HepG2 (cell line): ENCODE data around the gene SYTL5. TPM values are rescaled to one million over a fixed set of nuclear protein-coding genes. Genes with fewer than 3 reads are reported as not detected.

Experiments used
- BORCS8-MEF2B ChIP-seq: sonication (generic); formaldehyde crosslinking; IDR thresholded peaks from 2 replicates; pipeline ENCODE4 v1.8.0; 2022; ENCODE audit warnings: mild to moderate bottlenecking, missing genetic modification reagents
- ESRRA ChIP-seq: sonication (generic); formaldehyde crosslinking; IDR thresholded peaks from 2 replicates; pipeline ENCODE4 v1.5.1; 2020; ENCODE audit warnings: mild to moderate bottlenecking, low read depth, missing genetic modification reagents
- FOXA3 ChIP-seq: IDR thresholded peaks from 2 replicates; pipeline ENCODE4 v1.6.1; 2016; ENCODE audit warnings: missing genetic modification reagents, missing compliant biosample characterization
- GPN1 ChIP-seq: sonication (generic); formaldehyde crosslinking; IDR thresholded peaks from 2 replicates; pipeline ENCODE4 v1.5.1; 2020; ENCODE audit warnings: missing genetic modification reagents, borderline replicate concordance
- IKZF4 ChIP-seq: sonication (generic); formaldehyde crosslinking; IDR thresholded peaks from 2 replicates; pipeline ENCODE4 v1.5.1; 2020; ENCODE audit warnings: borderline replicate concordance, mild to moderate bottlenecking, low read depth, missing genetic modification reagents; ENCODE audit errors: not compliant biosample characterization
- MIER3 ChIP-seq: IDR thresholded peaks from 2 replicates; pipeline ENCODE4 v1.6.1; 2016; ENCODE audit warnings: missing compliant biosample characterization, borderline replicate concordance
- SALL2 ChIP-seq: sonication (generic); formaldehyde crosslinking; IDR thresholded peaks from 2 replicates; pipeline ENCODE4 v1.8.1; 2023; ENCODE audit warnings: mild to moderate bottlenecking, missing genetic modification reagents, inconsistent platforms
- ZFP90 ChIP-seq: sonication (generic); formaldehyde crosslinking; IDR thresholded peaks from 2 replicates; pipeline ENCODE4 v1.8.0; 2022; ENCODE audit warnings: missing genetic modification reagents, mild to moderate bottlenecking, inconsistent platforms, borderline replicate concordance
- ZNF773 ChIP-seq: sonication (generic); formaldehyde crosslinking; IDR thresholded peaks from 2 replicates; pipeline ENCODE4 v1.4.0; 2020; ENCODE audit warnings: missing genetic modification reagents, borderline replicate concordance
- ZSCAN22 ChIP-seq: sonication (generic); formaldehyde crosslinking; IDR thresholded peaks from 2 replicates; pipeline ENCODE4 v1.4.0; 2020; ENCODE audit warnings: mild to moderate bottlenecking, missing genetic modification reagents
- polyA plus RNA-seq, 8 experiments: library from polyadenylated mRNA; depleted of rRNA in 3 of 8; stranded (reverse) in 7 of 8; unstranded in 1 of 8; fragments of >200 nt; fragmentation: Illumina TruSeq in 4 of 8; extraction: Trizol in 4 of 8; gene quantifications; 2 replicates each; pipeline versions ENCODE4 v1.2.1 to v1.2.3, GENCODE V29; 2011 to 2016; ENCODE audit warnings: low read depth in 4 of 8, missing spikeins in 1 of 8, mixed read lengths in 1 of 8; ENCODE audit not compliant: insufficient read depth in 1 of 8
- total RNA-seq, 5 experiments: library from RNA; depleted of rRNA; stranded (reverse); fragments of >200 nt; fragmentation: Illumina TruSeq; extraction: Trizol; gene quantifications; 2 replicates each; pipeline ENCODE4 v1.2.3, GENCODE V29; 2016; ENCODE audit warnings: low read depth in 1 of 5
- TF ChIP-seq, protein P1 (sequence below): sonication (generic); formaldehyde crosslinking; conservative IDR thresholded peaks from 2 replicates; pipeline ENCODE4 v1.4.0; 2020; ENCODE audit warnings: mild to moderate bottlenecking, missing genetic modification reagents, moderate library complexity
- TF ChIP-seq, protein P2 (sequence below): sonication (generic); formaldehyde crosslinking; IDR thresholded peaks from 2 replicates; pipeline ENCODE4 v1.8.0; 2022; ENCODE audit warnings: low read depth, missing genetic modification reagents
- TF ChIP-seq, protein P3 (sequence below): sonication (generic); formaldehyde crosslinking; conservative IDR thresholded peaks from 2 replicates; pipeline ENCODE4 v1.8.0; 2022; ENCODE audit warnings: mild to moderate bottlenecking, moderate library complexity, missing genetic modification reagents
- TF ChIP-seq, protein P4 (sequence below): IDR thresholded peaks from 2 replicates; pipeline ENCODE4 v1.6.1; 2012; ENCODE audit warnings: low read length, improper control_type of control experiment
- TF ChIP-seq, protein P5 (sequence below): IDR thresholded peaks from 2 replicates; pipeline ENCODE4 v1.6.1; 2018; ENCODE audit warnings: missing genetic modification reagents

The SYTL5 gene
- total and polyA plus RNA-seq, 2 of the 13 experiments (the other 11 are each of a cell fraction or from before 2014, with no cell fraction given): not detected

DNA sequence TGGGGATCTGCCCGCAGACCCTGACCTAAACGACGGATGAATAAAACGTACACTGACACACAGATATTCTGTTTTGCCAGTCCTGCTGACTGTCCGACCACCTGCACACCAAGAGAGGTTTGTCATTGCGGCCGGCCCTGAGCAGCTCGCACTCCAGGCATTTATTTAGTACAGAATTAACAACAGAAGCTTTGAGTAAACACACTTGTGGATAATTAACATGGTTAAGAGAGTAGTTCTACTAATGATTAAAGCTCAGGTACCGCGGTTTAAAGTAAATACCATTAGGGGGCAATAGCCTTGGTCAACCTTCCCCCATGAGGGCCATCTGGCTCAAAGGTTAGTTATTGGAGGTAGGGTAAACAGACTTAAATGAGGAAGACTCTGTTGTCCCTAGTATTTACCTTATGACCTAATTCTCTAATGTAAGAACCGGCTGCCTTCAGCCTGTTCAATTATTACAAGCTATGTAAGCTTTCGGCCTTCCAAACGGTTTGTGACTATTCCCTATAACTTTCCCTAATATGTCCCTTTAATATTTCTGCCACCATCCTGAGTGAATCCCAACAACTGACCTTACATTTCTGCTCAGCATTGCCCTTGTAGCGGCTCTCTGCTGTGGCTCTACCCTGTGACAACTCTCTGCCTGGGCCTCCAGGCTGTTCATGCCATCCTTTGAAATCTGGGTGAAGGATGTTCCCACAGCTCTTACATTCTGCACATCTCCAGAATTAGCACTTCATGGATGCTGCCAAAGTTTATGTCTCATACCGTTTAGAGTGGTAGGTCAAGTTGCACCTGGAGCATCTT lies 46.9 kb upstream of the SYTL5 start (continued):
- TF ChIP-seq, protein P1, sequence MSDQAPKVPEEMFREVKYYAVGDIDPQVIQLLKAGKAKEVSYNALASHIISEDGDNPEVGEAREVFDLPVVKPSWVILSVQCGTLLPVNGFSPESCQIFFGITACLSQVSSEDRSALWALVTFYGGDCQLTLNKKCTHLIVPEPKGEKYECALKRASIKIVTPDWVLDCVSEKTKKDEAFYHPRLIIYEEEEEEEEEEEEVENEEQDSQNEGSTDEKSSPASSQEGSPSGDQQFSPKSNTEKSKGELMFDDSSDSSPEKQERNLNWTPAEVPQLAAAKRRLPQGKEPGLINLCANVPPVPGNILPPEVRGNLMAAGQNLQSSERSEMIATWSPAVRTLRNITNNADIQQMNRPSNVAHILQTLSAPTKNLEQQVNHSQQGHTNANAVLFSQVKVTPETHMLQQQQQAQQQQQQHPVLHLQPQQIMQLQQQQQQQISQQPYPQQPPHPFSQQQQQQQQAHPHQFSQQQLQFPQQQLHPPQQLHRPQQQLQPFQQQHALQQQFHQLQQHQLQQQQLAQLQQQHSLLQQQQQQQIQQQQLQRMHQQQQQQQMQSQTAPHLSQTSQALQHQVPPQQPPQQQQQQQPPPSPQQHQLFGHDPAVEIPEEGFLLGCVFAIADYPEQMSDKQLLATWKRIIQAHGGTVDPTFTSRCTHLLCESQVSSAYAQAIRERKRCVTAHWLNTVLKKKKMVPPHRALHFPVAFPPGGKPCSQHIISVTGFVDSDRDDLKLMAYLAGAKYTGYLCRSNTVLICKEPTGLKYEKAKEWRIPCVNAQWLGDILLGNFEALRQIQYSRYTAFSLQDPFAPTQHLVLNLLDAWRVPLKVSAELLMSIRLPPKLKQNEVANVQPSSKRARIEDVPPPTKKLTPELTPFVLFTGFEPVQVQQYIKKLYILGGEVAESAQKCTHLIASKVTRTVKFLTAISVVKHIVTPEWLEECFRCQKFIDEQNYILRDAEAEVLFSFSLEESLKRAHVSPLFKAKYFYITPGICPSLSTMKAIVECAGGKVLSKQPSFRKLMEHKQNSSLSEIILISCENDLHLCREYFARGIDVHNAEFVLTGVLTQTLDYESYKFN: peak; percentile 96
- TF ChIP-seq SALL2 (CRISPR knock-in tag) (no peak), ZNF773 (CRISPR knock-in tag) (no peak), FOXA3 (CRISPR knock-in tag) (peak; percentile 96), IKZF4 (CRISPR knock-in tag) (no peak), ESRRA (no peak), MIER3 (CRISPR knock-in tag) (no peak), ZSCAN22 (CRISPR knock-in tag) (no peak), BORCS8-MEF2B (CRISPR knock-in tag) (0 out of 2 replicates have a peak, but pooled peaks have one; percentile 27), GPN1 (CRISPR knock-in tag) (no peak), ZFP90 (CRISPR knock-in tag) (no peak)
- TF ChIP-seq, protein P2, sequence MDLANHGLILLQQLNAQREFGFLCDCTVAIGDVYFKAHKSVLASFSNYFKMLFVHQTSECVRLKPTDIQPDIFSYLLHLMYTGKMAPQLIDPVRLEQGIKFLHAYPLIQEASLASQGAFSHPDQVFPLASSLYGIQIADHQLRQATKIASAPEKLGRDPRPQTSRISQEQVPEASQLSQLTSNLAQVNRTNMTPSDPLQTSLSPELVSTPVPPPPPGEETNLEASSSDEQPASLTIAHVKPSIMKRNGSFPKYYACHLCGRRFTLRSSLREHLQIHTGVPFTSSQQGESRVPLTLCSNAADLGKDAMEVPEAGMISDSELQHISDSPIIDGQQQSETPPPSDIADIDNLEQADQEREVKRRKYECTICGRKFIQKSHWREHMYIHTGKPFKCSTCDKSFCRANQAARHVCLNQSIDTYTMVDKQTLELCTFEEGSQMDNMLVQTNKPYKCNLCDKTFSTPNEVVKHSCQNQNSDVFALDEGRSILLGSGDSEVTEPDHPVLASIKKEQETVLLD (CRISPR knock-in tag): no peak
- TF ChIP-seq, protein P3, sequence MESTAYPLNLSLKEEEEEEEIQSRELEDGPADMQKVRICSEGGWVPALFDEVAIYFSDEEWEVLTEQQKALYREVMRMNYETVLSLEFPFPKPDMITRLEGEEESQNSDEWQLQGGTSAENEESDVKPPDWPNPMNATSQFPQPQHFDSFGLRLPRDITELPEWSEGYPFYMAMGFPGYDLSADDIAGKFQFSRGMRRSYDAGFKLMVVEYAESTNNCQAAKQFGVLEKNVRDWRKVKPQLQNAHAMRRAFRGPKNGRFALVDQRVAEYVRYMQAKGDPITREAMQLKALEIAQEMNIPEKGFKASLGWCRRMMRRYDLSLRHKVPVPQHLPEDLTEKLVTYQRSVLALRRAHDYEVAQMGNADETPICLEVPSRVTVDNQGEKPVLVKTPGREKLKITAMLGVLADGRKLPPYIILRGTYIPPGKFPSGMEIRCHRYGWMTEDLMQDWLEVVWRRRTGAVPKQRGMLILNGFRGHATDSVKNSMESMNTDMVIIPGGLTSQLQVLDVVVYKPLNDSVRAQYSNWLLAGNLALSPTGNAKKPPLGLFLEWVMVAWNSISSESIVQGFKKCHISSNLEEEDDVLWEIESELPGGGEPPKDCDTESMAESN (CRISPR knock-in tag): no peak; the same call in 1 of the 2 replicates
- TF ChIP-seq, protein P4, sequence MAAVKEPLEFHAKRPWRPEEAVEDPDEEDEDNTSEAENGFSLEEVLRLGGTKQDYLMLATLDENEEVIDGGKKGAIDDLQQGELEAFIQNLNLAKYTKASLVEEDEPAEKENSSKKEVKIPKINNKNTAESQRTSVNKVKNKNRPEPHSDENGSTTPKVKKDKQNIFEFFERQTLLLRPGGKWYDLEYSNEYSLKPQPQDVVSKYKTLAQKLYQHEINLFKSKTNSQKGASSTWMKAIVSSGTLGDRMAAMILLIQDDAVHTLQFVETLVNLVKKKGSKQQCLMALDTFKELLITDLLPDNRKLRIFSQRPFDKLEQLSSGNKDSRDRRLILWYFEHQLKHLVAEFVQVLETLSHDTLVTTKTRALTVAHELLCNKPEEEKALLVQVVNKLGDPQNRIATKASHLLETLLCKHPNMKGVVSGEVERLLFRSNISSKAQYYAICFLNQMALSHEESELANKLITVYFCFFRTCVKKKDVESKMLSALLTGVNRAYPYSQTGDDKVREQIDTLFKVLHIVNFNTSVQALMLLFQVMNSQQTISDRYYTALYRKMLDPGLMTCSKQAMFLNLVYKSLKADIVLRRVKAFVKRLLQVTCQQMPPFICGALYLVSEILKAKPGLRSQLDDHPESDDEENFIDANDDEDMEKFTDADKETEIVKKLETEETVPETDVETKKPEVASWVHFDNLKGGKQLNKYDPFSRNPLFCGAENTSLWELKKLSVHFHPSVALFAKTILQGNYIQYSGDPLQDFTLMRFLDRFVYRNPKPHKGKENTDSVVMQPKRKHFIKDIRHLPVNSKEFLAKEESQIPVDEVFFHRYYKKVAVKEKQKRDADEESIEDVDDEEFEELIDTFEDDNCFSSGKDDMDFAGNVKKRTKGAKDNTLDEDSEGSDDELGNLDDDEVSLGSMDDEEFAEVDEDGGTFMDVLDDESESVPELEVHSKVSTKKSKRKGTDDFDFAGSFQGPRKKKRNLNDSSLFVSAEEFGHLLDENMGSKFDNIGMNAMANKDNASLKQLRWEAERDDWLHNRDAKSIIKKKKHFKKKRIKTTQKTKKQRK: no peak
- TF ChIP-seq, protein P5, sequence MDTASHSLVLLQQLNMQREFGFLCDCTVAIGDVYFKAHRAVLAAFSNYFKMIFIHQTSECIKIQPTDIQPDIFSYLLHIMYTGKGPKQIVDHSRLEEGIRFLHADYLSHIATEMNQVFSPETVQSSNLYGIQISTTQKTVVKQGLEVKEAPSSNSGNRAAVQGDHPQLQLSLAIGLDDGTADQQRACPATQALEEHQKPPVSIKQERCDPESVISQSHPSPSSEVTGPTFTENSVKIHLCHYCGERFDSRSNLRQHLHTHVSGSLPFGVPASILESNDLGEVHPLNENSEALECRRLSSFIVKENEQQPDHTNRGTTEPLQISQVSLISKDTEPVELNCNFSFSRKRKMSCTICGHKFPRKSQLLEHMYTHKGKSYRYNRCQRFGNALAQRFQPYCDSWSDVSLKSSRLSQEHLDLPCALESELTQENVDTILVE (CRISPR knock-in tag): no peak
